Keratinocyte (primary cell): ENCODE results near the gene ATRX. TPM values are rescaled to one million over a fixed set of nuclear protein-coding genes. Genes with fewer than 3 reads are reported as not detected.

Experiments used
- DNase-seq: peaks from one replicate; pipeline ENCODE4 v3.0.0-alpha.2; 2011; ENCODE audit warnings: low read depth, missing footprints, low spot score
- FAIRE-seq: peaks from 2 replicates; lab custom pipeline; 2011; peaks lifted over from hg19 to GRCh38; lab: Jason Lieb, UNC
- H2AFZ ChIP-seq: 2 replicates; pipeline ENCODE4 v1.6.0; 2012; ENCODE audit warnings: low read length, control low read depth, inconsistent platforms; ENCODE audit not compliant: control insufficient read depth
- H3K27ac ChIP-seq: 2 replicates; pipeline ENCODE4 v1.5.1; 2011; ENCODE audit warnings: low read length; ENCODE audit not compliant: control insufficient read depth, insufficient read depth
- H3K27me3 ChIP-seq: 3 replicates; pipeline ENCODE4 v1.6.0; 2011; ENCODE audit warnings: low read length; ENCODE audit not compliant: control insufficient read depth, insufficient read depth; ENCODE audit errors: extremely low read depth
- H3K36me3 ChIP-seq, 2 experiments: 2 replicates in 1 of 2; 3 replicates in 1 of 2; pipeline ENCODE4 v1.5.1; 2011; ENCODE audit warnings: low read length in 2 of 2, mild to moderate bottlenecking in 1 of 2; ENCODE audit not compliant: control insufficient read depth in 2 of 2, insufficient read depth in 2 of 2; ENCODE audit errors: extremely low read depth in 1 of 2
- H3K4me1 ChIP-seq: 3 replicates; pipeline ENCODE4 v1.5.1; 2011; ENCODE audit warnings: low read length; ENCODE audit not compliant: control insufficient read depth, insufficient read depth; ENCODE audit errors: extremely low read depth
- H3K4me2 ChIP-seq: 3 replicates; pipeline ENCODE4 v1.6.0; 2011; ENCODE audit warnings: low read depth, low read length; ENCODE audit not compliant: control insufficient read depth, insufficient read depth; ENCODE audit errors: extremely low read depth
- H3K4me3 ChIP-seq, 3 experiments: fragments of 200-600 bp in 1 of 3; sonication (generic) in 1 of 3; 2 replicates in 2 of 3; 3 replicates in 1 of 3; pipeline ENCODE4 v1.5.1; 2011 to 2016; ENCODE audit warnings: low read length in 3 of 3, mild to moderate bottlenecking in 3 of 3, control low read depth in 2 of 3, inconsistent platforms in 1 of 3, low read depth in 1 of 3, mixed read lengths in 1 of 3, mixed run types in 1 of 3, moderate library complexity in 1 of 3; ENCODE audit not compliant: control insufficient read depth in 2 of 3, insufficient read depth in 2 of 3; ENCODE audit errors: extremely low read depth in 1 of 3
- H3K79me2 ChIP-seq: 2 replicates; pipeline ENCODE4 v1.6.0; 2012; ENCODE audit warnings: low read length; ENCODE audit not compliant: control insufficient read depth, insufficient read depth
- H3K9ac ChIP-seq: 3 replicates; pipeline ENCODE4 v1.6.0; 2011; ENCODE audit warnings: low read length; ENCODE audit not compliant: control insufficient read depth, insufficient read depth; ENCODE audit errors: extremely low read depth
- H3K9me1 ChIP-seq: 3 replicates; pipeline ENCODE4 v1.6.0; 2011; ENCODE audit warnings: low read length; ENCODE audit not compliant: control insufficient read depth, insufficient read depth; ENCODE audit errors: extremely low read depth
- H3K9me3 ChIP-seq: 2 replicates; pipeline ENCODE4 v1.5.1; 2012; ENCODE audit warnings: low read depth, low read length; ENCODE audit not compliant: control insufficient read depth
- H4K20me1 ChIP-seq: 3 replicates; pipeline ENCODE4 v1.6.0; 2011; ENCODE audit warnings: low read length; ENCODE audit not compliant: control insufficient read depth, insufficient read depth; ENCODE audit errors: extremely low read depth
- EZH2 ChIP-seq: IDR thresholded peaks from one replicate; pipeline ENCODE4 v1.6.1; 2012; ENCODE audit warnings: inconsistent platforms, mild to moderate bottlenecking, low read length, moderate library complexity
- dilution Hi-C: fragments of 300-500 bp; cut with MboI; formaldehyde crosslinking; loops from one replicate; pipeline ENCODE4 v1.7.0; 2020; ENCODE audit warnings: low sequenced_read_pairs; ENCODE audit not compliant: extremely low pct_ligation_motif_present
- polyA plus RNA-seq, 5 experiments: library from polyadenylated mRNA; depleted of rRNA in 3 of 5; stranded (reverse) in 3 of 5; stranded (forward) in 1 of 5; unstranded in 1 of 5; fragments of >200 nt; gene quantifications; 1 replicate in 1 of 5; 2 replicates in 3 of 5; 3 replicates in 1 of 5; pipeline versions ENCODE4 v1.2.1 to v1.2.3, GENCODE V29; 2011 to 2012; ENCODE audit warnings: missing spikeins in 2 of 5, low read depth in 1 of 5, low replicate concordance in 1 of 5
- TF ChIP-seq, protein P1 (sequence below), 3 experiments: IDR thresholded peaks in 1 of 3; conservative IDR thresholded peaks in 1 of 3; optimal IDR thresholded peaks in 1 of 3; 2 replicates in 2 of 3; 3 replicates in 1 of 3; pipeline versions ENCODE3 to v1.5.1; 2011; ENCODE audit warnings: low read length in 3 of 3, mild to moderate bottlenecking in 3 of 3, moderate library complexity in 2 of 3, control low read depth in 1 of 3, inconsistent platforms in 1 of 3; ENCODE audit not compliant: insufficient read depth in 2 of 3; ENCODE audit errors: extremely low read depth in 1 of 3

ATRX gene
- polyA plus RNA-seq, 1 donor (not counting 4 experiments of a cell fraction or from before 2014, with no cell fraction given): 31.3 TPM

- Histone ChIP-seq H3K4me1 (no peaks in the 10 kb centered on the region), H4K20me1 (no peaks in the 10 kb centered on the region), H3K9me1 (no peaks in the 10 kb centered on the region), H3K4me3 (no peak overlapping the region), H3K9me3 (no peaks in the 10 kb centered on the region), H3K27ac (no peak overlapping the region), H3K9ac (no peak overlapping the region), H2AFZ (no peak overlapping the region), H3K4me2 (no peak overlapping the region), H3K27me3 (no peaks in the 10 kb centered on the region), H3K79me2 (no peaks in the 10 kb centered on the region), H3K36me3 (no peaks in the 10 kb centered on the region)
- dilution Hi-C loops: no loop called here
- TF ChIP-seq, protein P1, sequence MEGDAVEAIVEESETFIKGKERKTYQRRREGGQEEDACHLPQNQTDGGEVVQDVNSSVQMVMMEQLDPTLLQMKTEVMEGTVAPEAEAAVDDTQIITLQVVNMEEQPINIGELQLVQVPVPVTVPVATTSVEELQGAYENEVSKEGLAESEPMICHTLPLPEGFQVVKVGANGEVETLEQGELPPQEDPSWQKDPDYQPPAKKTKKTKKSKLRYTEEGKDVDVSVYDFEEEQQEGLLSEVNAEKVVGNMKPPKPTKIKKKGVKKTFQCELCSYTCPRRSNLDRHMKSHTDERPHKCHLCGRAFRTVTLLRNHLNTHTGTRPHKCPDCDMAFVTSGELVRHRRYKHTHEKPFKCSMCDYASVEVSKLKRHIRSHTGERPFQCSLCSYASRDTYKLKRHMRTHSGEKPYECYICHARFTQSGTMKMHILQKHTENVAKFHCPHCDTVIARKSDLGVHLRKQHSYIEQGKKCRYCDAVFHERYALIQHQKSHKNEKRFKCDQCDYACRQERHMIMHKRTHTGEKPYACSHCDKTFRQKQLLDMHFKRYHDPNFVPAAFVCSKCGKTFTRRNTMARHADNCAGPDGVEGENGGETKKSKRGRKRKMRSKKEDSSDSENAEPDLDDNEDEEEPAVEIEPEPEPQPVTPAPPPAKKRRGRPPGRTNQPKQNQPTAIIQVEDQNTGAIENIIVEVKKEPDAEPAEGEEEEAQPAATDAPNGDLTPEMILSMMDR (optimal IDR thresholded peaks at IDR 0.05 in 1 of 3, IDR thresholded peaks at IDR 0.05 in 1 of 3, conservative IDR thresholded peaks at IDR 0.05 in 1 of 3; ENCODE audit: extremely low read depth in 1 of 3, insufficient read depth in 2 of 3, low read length in 3 of 3): no peak
- TF ChIP-seq EZH2: no peak
- DNase-seq: no peak
- FAIRE-seq: no peak
Observed at GRCh38 chrX:77561372-77561771, 224.6 kb downstream of the ATRX start.

- H3K4me1 ChIP-seq: no peaks in the 10 kb centered on the region
- no peak for FAIRE-seq
- dilution Hi-C loops: no loop called here
- no peaks in the 10 kb centered on the region for H3K79me2 ChIP-seq
- H3K9me3 ChIP-seq: no peaks in the 10 kb centered on the region
- H3K4me3 ChIP-seq: no peak overlapping the region
- no peak overlapping the region for H3K9ac ChIP-seq
- no peaks in the 10 kb centered on the region for H3K9me1 ChIP-seq
- no peak for DNase-seq
- no peak for TF ChIP-seq EZH2
- TF ChIP-seq, protein P1 (optimal IDR thresholded peaks at IDR 0.05 in 1 of 3, IDR thresholded peaks at IDR 0.05 in 1 of 3, conservative IDR thresholded peaks at IDR 0.05 in 1 of 3; ENCODE audit: extremely low read depth in 1 of 3, insufficient read depth in 2 of 3, low read length in 3 of 3): no peak
- no peaks in the 10 kb centered on the region for H4K20me1 ChIP-seq
- no peak overlapping the region for H3K4me2 ChIP-seq
- no peak overlapping the region for H2AFZ ChIP-seq
- no peaks in the 10 kb centered on the region for H3K36me3 ChIP-seq
- no peaks in the 10 kb centered on the region for H3K27me3 ChIP-seq
- H3K27ac ChIP-seq: no peak overlapping the region
Observed at GRCh38 chrX:77556276-77556675, 229.7 kb downstream of the ATRX start.
